HCT116 (cell line): Measurements from ENCODE around the gene TICAM1. TPM values are rescaled to one million over a fixed set of nuclear protein-coding genes. Genes with fewer than 3 reads are reported as not detected.
"Not testable (repeated sequence)": the region's sequence is repeated elsewhere in the genome, so short reads cannot be mapped to it uniquely, and the experiment has no call there.

Experiments
- ATAC-seq: fragments of 200-7000 bp; cut with Tn5 transposase; 2 replicates; pipeline ENCODE4 v1.9.1; 2020; ENCODE audit warnings: mild to moderate bottlenecking, moderate library complexity
- BruUV-seq: library from RNA; stranded (reverse); fragments of 400-500 nt; replicated peaks from 2 replicates; lab custom pipeline; 2021; lab: Mats Ljungman, UMichigan
- CTCF ChIA-PET: fragments of 300-600 bp; sonication (Branson Sonifier 250); formaldehyde crosslinking; loops from one replicate; lab custom pipeline; 2021; ENCODE audit warnings: antibody characterized with exemption; lab: Charles Lee
- POLR2A ChIA-PET: fragments of 300-600, 350-600 bp; sonication (Branson Sonifier 250); formaldehyde crosslinking; loops from one replicate; lab custom pipeline; 2021; ENCODE audit warnings: antibody characterized with exemption; lab: Charles Lee
- RAD21 ChIA-PET, 2 experiments: fragments of 300-600 bp; sonication (Branson Sonifier 250); formaldehyde crosslinking; loops; one replicate each; lab custom pipeline; 2023; ENCODE audit warnings: low total read pairs in 2 of 2; ENCODE audit not compliant: uncharacterized antibody in 2 of 2, unreplicated experiment in 2 of 2, low non-redundant PET in 1 of 2; lab: Charles Lee
- DNase-seq: peaks from one replicate; pipeline ENCODE4 v3.0.0-alpha.2; 2010; ENCODE audit warnings: low read depth, low spot score
- H2AFZ ChIP-seq: fragments of 200-600 bp; shearing (Covaris generic), sonication (generic); 2 replicates; pipeline ENCODE4 v1.6.1; 2017; ENCODE audit warnings: low read depth, mixed run types, mixed read lengths, antibody characterized with exemption, low read length; ENCODE audit not compliant: poor library complexity, severe bottlenecking
- H3K27ac ChIP-seq: 2 replicates; pipeline ENCODE4 v1.5.1; 2012; ENCODE audit warnings: low read depth, low read length
- H3K27me3 ChIP-seq: fragments of 200-600 bp; sonication (generic); 2 replicates; pipeline ENCODE4 v1.6.1; 2016; ENCODE audit warnings: mixed run types, low read length, mixed read lengths; ENCODE audit not compliant: insufficient read depth
- H3K36me3 ChIP-seq, 2 experiments: fragments of 200-500 bp in 1 of 2; fragments of 200-600 bp in 1 of 2; sonication (Bioruptor generic) in 1 of 2; sonication (generic) in 1 of 2; 2 replicates each; pipeline versions ENCODE4 v1.5.1 to v1.6.1; 2014 to 2016; ENCODE audit warnings: low read length in 2 of 2, inconsistent platforms in 1 of 2, mixed read lengths in 1 of 2, mixed run types in 1 of 2; ENCODE audit not compliant: insufficient read depth in 2 of 2, control insufficient read depth in 1 of 2
- H3K4me1 ChIP-seq, 2 experiments: fragments of 200-600 bp in 1 of 2; sonication (generic) in 1 of 2; 2 replicates each; pipeline versions ENCODE4 v1.5.1 to v1.6.1; 2012 to 2017; ENCODE audit warnings: low read length in 2 of 2, inconsistent platforms in 1 of 2, mild to moderate bottlenecking in 1 of 2, mixed read lengths in 1 of 2, mixed run types in 1 of 2, moderate library complexity in 1 of 2; ENCODE audit not compliant: insufficient read depth in 2 of 2, control insufficient read depth in 1 of 2
- H3K4me2 ChIP-seq: fragments of 200-600 bp; sonication (generic); 2 replicates; pipeline ENCODE4 v1.6.1; 2017; ENCODE audit warnings: mixed run types, low read length, mixed read lengths
- H3K4me3 ChIP-seq, 2 experiments: fragments of 200-600 bp in 1 of 2; sonication (generic) in 1 of 2; replicated peaks in 1 of 2; 2 replicates each; pipeline ENCODE4 v1.5.1; 2011 to 2016; ENCODE audit warnings: low read length in 2 of 2, control low read depth in 1 of 2, low read depth in 1 of 2, mild to moderate bottlenecking in 1 of 2, mixed read lengths in 1 of 2, mixed run types in 1 of 2
- H3K79me2 ChIP-seq: fragments of 200-600 bp; sonication (generic); 2 replicates; pipeline ENCODE4 v1.6.1; 2017; ENCODE audit warnings: mild to moderate bottlenecking, mixed run types, low read length, moderate library complexity, mixed read lengths; ENCODE audit not compliant: insufficient read depth
- H3K9ac ChIP-seq: fragments of 200-600 bp; sonication (generic); 2 replicates; pipeline ENCODE4 v1.6.1; 2016; ENCODE audit warnings: low read length, mixed read lengths
- H3K9me2 ChIP-seq: fragments of 200-600 bp; sonication (generic), shearing (Covaris generic); 2 replicates; pipeline ENCODE4 v1.6.1; 2017; ENCODE audit warnings: mixed run types, mild to moderate bottlenecking, moderate library complexity; ENCODE audit not compliant: insufficient read depth
- H3K9me3 ChIP-seq, 2 experiments: fragments of 200-500 bp in 1 of 2; fragments of 200-600 bp in 1 of 2; sonication (Bioruptor generic) in 1 of 2; sonication (generic) in 1 of 2; 2 replicates each; pipeline ENCODE4 v1.6.1; 2014 to 2017; ENCODE audit warnings: low read length in 2 of 2, mixed read lengths in 2 of 2, inconsistent platforms in 1 of 2, low read depth in 1 of 2, mild to moderate bottlenecking in 1 of 2, mixed run types in 1 of 2, moderate library complexity in 1 of 2; ENCODE audit not compliant: control insufficient read depth in 1 of 2, insufficient read depth in 1 of 2
- H4K20me1 ChIP-seq: fragments of 200-600 bp; sonication (generic), shearing (Covaris generic); 2 replicates; pipeline ENCODE4 v1.6.1; 2017; ENCODE audit warnings: mixed run types, mild to moderate bottlenecking, moderate library complexity; ENCODE audit not compliant: insufficient read depth
- POLR2A ChIP-seq: IDR thresholded peaks from 2 replicates; pipeline ENCODE4 v1.7.0; 2011; ENCODE audit warnings: borderline replicate concordance; ENCODE audit not compliant: insufficient read depth, insufficient read length; ENCODE audit errors: extremely low read depth
- ZFX ChIP-seq: fragments of 450-650 bp; IDR thresholded peaks from 2 replicates; pipeline ENCODE4 v1.6.1; 2017
- intact Hi-C: fragments of 100-400 bp; cut with micrococcal nuclease; formaldehyde crosslinking; loops from 2 replicates; pipeline ENCODE4 v1.10.0; 2022
- total RNA-seq: library from RNA; stranded (reverse); gene quantifications from one replicate; pipeline ENCODE4 v1.2.1, GENCODE V29; 2021; ENCODE audit not compliant: unreplicated experiment
- TF ChIP-seq, protein P1 (sequence below): IDR thresholded peaks from 2 replicates; pipeline ENCODE4 v1.6.1; 2012

Gene TICAM1
- total RNA-seq, 1 experiment from 2014 or later: 28.7 TPM

DNA sequence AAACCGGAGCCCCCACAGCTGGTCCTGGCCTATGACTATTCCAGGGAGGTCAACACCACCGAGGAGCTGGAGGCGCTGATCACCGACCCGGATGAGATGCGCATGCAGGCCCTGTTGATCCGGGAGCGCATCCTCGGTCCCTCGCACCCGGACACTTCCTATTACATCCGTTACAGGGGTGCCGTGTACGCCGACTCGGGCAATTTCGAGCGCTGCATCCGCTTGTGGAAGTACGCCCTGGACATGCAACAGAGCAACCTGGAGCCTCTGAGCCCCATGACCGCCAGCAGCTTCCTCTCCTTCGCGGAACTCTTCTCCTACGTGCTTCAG lies 38.7 kb downstream of the TICAM1 start:
- H2AFZ ChIP-seq, BruUV-seq, RAD21 ChIA-PET, DNase-seq, H3K9me2 ChIP-seq, intact Hi-C loops, H3K9me3 ChIP-seq, ATAC-seq, H3K27me3 ChIP-seq, POLR2A ChIA-PET, CTCF ChIA-PET, H4K20me1 ChIP-seq: not testable (repeated sequence)
- Histone ChIP-seq H3K27ac (peak overlapping the region; percentile 97), H3K36me3 (peaks cover 10 to 25% of the 10 kb centered on the region in 2 experiments; a peak in 3 of 4 replicates), H3K9ac (peak overlapping the region; percentile 97), H3K4me2 (peak overlapping the region; percentile 98), H3K79me2 (peaks cover 58% of the 10 kb centered on the region), H3K4me3 (peak overlapping the region; percentile 75 to 87), H3K4me1 (peaks cover 12 to 19% of the 10 kb centered on the region in 2 experiments)

GRCh38 chr19:4792019-4792865 lies 39.3 kb downstream of the TICAM1 start:
- H3K4me3 ChIP-seq: peak overlapping the region; percentile 75 to 87
- H3K27me3 ChIP-seq, H3K9me3 ChIP-seq, H4K20me1 ChIP-seq, H2AFZ ChIP-seq, BruUV-seq, ATAC-seq, H3K9me2 ChIP-seq, DNase-seq, intact Hi-C loops: not testable (repeated sequence)
- ChIA-PET RAD21 (interaction anchor here in 1 of 2 experiments (0.6 to 1.3 kb wide), 2 partner anchors 15 to 120 kb away, joined by 3 read pairs; no protein-coding TSS in a partner anchor), CTCF (interaction anchor here (0.6 to 3.4 kb wide), 10 partner anchors 10 to 269 kb away, joined by 3 to 94 read pairs (median 8); no protein-coding TSS in a partner anchor), POLR2A (interaction anchor here (1.0 to 1.4 kb wide), 2 partner anchors 67 to 70 kb away, joined by 3 to 14 read pairs; no protein-coding TSS in a partner anchor)
- peaks cover 55% of the 10 kb centered on the region for H3K79me2 ChIP-seq
- H3K9ac ChIP-seq: peak overlapping the region; percentile 97
- peaks cover 12 to 19% of the 10 kb centered on the region in 2 experiments for H3K4me1 ChIP-seq
- peak; percentile 86; the same call in 1 of the 2 replicates for TF ChIP-seq ZFX
- TF ChIP-seq, protein P1, sequence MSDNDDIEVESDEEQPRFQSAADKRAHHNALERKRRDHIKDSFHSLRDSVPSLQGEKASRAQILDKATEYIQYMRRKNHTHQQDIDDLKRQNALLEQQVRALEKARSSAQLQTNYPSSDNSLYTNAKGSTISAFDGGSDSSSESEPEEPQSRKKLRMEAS: peak; percentile 58; the same call in 1 of the 2 replicates
- TF ChIP-seq POLR2A: peak; percentile 3
- H3K4me2 ChIP-seq: peak overlapping the region; percentile 98
- H3K27ac ChIP-seq: peak overlapping the region; percentile 97
- H3K36me3 ChIP-seq: peaks cover 10 to 25% of the 10 kb centered on the region in 2 experiments; a peak in 3 of 4 replicates
